ENCODE measurements around the gene TAC4.

TAC4 gene

DNA sequence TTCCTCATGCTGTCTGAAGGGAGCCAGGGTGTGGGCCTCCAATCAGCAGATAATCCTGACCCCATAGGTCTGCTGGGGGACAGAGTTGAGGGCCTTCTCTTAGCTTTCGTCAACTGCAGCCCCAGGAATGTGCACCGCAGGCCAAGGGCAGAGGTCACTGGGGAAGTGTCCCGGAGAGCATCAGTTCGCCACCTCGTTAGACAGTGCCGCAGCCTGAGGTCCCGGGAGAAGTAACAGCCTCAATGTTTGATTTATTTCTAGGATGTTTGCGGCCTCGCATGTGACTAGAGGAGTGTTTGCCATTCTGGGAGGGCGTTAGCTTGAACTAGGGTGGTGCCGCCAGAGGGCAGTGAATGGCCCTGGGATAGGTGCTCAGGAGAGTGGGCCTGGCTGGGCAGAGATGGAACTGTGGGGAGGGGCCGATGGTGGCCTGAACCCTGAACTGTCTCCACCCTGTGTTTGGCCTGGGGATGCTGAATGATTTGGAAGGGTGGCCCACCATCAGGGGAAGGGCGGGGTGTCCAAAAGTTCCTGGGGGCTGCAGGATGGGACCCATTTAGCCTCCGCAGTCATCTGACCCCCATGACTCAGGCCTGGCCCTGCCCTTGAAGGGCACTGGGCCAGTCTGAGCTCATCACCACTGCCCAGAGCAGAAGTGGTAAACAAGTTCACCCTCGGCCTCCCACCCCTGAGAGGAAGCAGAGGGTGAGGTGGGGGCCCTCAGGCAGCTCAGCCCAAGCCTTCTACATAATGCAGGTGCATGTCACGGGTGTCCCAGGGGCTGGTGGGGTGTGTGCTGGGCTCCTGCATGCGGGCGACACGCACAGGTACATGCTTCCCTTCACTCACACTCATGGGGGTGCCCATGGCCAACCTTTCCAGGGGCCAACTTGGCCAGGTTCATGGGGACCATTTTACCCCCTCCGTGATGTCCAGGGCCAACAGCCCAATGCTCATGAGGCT lies 12.4 kb upstream of the TAC4 start:
- no peak overlapping the region for H3K4me3 ChIP-seq (replicated peaks; ENCODE audit: insufficient read depth, low read length)
- TF ChIP-seq POLR2AphosphoS5 (IDR thresholded peaks at IDR 0.05; ENCODE audit: low read depth): no peak
- TF ChIP-seq, protein P1, sequence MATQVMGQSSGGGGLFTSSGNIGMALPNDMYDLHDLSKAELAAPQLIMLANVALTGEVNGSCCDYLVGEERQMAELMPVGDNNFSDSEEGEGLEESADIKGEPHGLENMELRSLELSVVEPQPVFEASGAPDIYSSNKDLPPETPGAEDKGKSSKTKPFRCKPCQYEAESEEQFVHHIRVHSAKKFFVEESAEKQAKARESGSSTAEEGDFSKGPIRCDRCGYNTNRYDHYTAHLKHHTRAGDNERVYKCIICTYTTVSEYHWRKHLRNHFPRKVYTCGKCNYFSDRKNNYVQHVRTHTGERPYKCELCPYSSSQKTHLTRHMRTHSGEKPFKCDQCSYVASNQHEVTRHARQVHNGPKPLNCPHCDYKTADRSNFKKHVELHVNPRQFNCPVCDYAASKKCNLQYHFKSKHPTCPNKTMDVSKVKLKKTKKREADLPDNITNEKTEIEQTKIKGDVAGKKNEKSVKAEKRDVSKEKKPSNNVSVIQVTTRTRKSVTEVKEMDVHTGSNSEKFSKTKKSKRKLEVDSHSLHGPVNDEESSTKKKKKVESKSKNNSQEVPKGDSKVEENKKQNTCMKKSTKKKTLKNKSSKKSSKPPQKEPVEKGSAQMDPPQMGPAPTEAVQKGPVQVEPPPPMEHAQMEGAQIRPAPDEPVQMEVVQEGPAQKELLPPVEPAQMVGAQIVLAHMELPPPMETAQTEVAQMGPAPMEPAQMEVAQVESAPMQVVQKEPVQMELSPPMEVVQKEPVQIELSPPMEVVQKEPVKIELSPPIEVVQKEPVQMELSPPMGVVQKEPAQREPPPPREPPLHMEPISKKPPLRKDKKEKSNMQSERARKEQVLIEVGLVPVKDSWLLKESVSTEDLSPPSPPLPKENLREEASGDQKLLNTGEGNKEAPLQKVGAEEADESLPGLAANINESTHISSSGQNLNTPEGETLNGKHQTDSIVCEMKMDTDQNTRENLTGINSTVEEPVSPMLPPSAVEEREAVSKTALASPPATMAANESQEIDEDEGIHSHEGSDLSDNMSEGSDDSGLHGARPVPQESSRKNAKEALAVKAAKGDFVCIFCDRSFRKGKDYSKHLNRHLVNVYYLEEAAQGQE (IDR thresholded peaks at IDR 0.05; ENCODE audit: insufficient replicate concordance, low read depth): no peak
- no peak for TF ChIP-seq GABPA (IDR thresholded peaks at IDR 0.05; ENCODE audit: low read depth)
- TF ChIP-seq CTCF (IDR thresholded peaks at IDR 0.05; ENCODE audit: insufficient read depth, low read length): no peak
- TF ChIP-seq SPI1 (IDR thresholded peaks at IDR 0.05; ENCODE audit: borderline replicate concordance, low read depth): no peak
- H3K27ac ChIP-seq (replicated peaks): no peak overlapping the region
- DNase-seq (ENCODE audit: low read depth in 1 of 2, low spot score in 1 of 2): no peak
- peaks cover 10% of the 10 kb centered on the region for H3K27me3 ChIP-seq (ENCODE audit: insufficient read depth, poor library complexity, severe bottlenecking)

GRCh38 chr17:49858796-49859195 lies 10.9 kb upstream of the TAC4 start:
- peak in 1 of 2 experiments; percentile 24 for DNase-seq (ENCODE audit: low read depth in 1 of 2, low spot score in 1 of 2)
- TF ChIP-seq, protein P1 (IDR thresholded peaks at IDR 0.05; ENCODE audit: insufficient replicate concordance, low read depth): no peak
- Histone ChIP-seq H3K4me3 (replicated peaks; ENCODE audit: insufficient read depth, low read length) (no peak overlapping the region), H3K27ac (replicated peaks) (no peak overlapping the region), H3K27me3 (ENCODE audit: insufficient read depth, poor library complexity, severe bottlenecking) (peaks cover 10% of the 10 kb centered on the region)

DNA sequence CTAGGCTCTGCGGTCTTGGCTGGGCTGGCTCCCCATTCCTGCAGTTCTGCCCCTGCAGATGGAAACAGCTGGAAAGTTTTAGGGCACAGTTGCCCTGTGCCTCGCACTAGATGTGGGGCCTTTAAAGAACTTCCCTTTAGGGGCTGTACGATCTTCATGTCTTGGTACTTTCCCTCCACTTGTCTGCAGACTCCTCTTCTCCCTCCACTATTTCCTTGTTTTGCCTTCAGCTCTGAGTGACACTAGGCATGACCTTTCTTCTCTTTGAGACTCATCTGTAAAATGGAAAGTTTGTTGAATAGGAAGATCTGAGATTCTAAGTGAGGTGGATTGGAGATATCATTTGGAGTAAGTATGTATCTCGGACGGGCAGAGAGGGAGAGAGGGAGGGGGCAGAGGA lies 6.3 kb upstream of the TAC4 start:
- Histone ChIP-seq H3K27me3 (ENCODE audit: insufficient read depth, poor library complexity, severe bottlenecking) (no peaks in the 10 kb centered on the region), H3K4me3 (replicated peaks; ENCODE audit: insufficient read depth, low read length) (no peak overlapping the region), H3K27ac (replicated peaks) (no peak overlapping the region)
- DNase-seq (ENCODE audit: low read depth in 1 of 2, low spot score in 1 of 2): no peak
- TF ChIP-seq POLR2AphosphoS5 (IDR thresholded peaks at IDR 0.05; ENCODE audit: low read depth) (no peak), GABPA (IDR thresholded peaks at IDR 0.05; ENCODE audit: low read depth) (no peak), CTCF (IDR thresholded peaks at IDR 0.05; ENCODE audit: insufficient read depth, low read length) (no peak), SPI1 (IDR thresholded peaks at IDR 0.05; ENCODE audit: borderline replicate concordance, low read depth) (no peak)
- TF ChIP-seq, protein P1 (IDR thresholded peaks at IDR 0.05; ENCODE audit: insufficient replicate concordance, low read depth): no peak

Data from HL-60 (cell line).